Measurements from ENCODE around the gene BRINP2.

The BRINP2 gene

GRCh38 chr1:177171536-177172123, 872 bp downstream of the BRINP2 start:
- no peak for DNase-seq

- DNase-seq = no peak
These were observed 1.5 kb downstream of the BRINP2 start for GRCh38 chr1:177172272-177172671.

- DNase-seq = no peak
These were observed 2.1 kb downstream of the BRINP2 start for GRCh38 chr1:177172866-177173265.

- no peak for DNase-seq
These were observed 3.2 kb downstream of the BRINP2 start for GRCh38 chr1:177173976-177174375.

GRCh38 chr1:177174921-177175634, 4.3 kb downstream of the BRINP2 start:
- no peak for DNase-seq

GRCh38 chr1:177181280-177181630, 10.5 kb downstream of the BRINP2 start:
- DNase-seq = no peak

- DNase-seq = peak; percentile 7
These were observed 11.0 kb downstream of the BRINP2 start for GRCh38 chr1:177181631-177182291.

- DNase-seq = no peak
These were observed 13.1 kb downstream of the BRINP2 start for GRCh38 chr1:177183836-177184235.

- no peak for DNase-seq
These were observed 14.5 kb downstream of the BRINP2 start for GRCh38 chr1:177185209-177185608.

- DNase-seq = no peak
These were observed 15.9 kb downstream of the BRINP2 start for GRCh38 chr1:177186639-177187038.

- no peak for DNase-seq
These were observed 19.7 kb downstream of the BRINP2 start for GRCh38 chr1:177190308-177190970.

GRCh38 chr1:177198243-177198642, 27.5 kb downstream of the BRINP2 start:
- DNase-seq = no peak

- DNase-seq = no peak
These were observed 29.5 kb downstream of the BRINP2 start for GRCh38 chr1:177200290-177200689.

- DNase-seq = no peak
These were observed 36.1 kb downstream of the BRINP2 start for GRCh38 chr1:177206831-177207355.

GRCh38 chr1:177208920-177209319, 38.2 kb downstream of the BRINP2 start:
- no peak for DNase-seq

- DNase-seq = no peak
These were observed 38.6 kb downstream of the BRINP2 start for GRCh38 chr1:177209357-177209756.

- no peak for DNase-seq
These were observed 39.3 kb downstream of the BRINP2 start for GRCh38 chr1:177210071-177210470.

GRCh38 chr1:177211231-177211630, 40.5 kb downstream of the BRINP2 start:
- DNase-seq = no peak

GRCh38 chr1:177216587-177217202, 45.9 kb downstream of the BRINP2 start:
- no peak for DNase-seq

- no peak for DNase-seq
These were observed 49.0 kb downstream of the BRINP2 start for GRCh38 chr1:177219554-177220458.

GRCh38 chr1:177223359-177223758, 52.6 kb downstream of the BRINP2 start:
- DNase-seq = no peak

All from stimulated activated CD4-positive, alpha-beta T cell treated with anti-CD3 and anti-CD28 coated beads, Interleukin-4, amount 100 ng/mL, for 24 hours (primary cell).